GM23248 (cell line): ENCODE data around the gene ALK.

Experiments
- EZH2 ChIP-seq: fragments of 200-600 bp; sonication (generic); IDR thresholded peaks from 2 replicates; pipeline ENCODE4 v1.6.1; 2018; ENCODE audit warnings: antibody characterized with exemption, mild to moderate bottlenecking; ENCODE audit not compliant: insufficient read depth, poor library complexity, severe bottlenecking
- EZH2phosphoT487 ChIP-seq: fragments of 200-600 bp; sonication (generic); IDR thresholded peaks from 2 replicates; pipeline ENCODE4 v1.6.1; 2018; ENCODE audit warnings: antibody characterized with exemption, moderate library complexity, mild to moderate bottlenecking, low read depth; ENCODE audit not compliant: insufficient read depth

DNA sequence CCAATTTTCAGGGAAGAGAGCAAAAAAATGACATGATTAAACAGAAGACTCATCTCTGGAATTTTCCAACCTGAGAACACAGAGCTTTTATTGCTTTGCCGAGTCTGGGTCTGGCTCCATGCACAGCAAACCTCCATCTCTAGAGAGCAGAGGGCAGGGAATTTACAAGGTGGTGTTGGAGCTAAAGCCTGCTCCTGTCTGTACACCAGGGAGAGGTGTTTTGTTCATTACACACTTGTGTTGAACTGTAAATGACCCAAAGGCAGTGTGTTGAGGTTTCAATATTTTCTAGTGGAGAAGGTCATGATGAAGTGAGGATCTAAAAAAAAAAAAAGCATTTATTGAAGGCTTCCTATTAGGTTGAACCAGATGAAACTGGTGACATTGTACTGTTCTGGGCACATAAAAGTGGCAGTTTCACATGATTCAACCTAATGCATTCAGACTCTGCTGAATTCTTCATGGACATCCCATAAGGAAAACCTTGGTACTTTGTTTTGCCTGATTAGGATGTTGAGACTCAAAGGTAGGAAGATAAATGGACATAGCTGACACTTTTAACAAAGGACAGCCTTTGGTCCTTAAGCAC lies 567.9 kb downstream of the ALK start:
- TF ChIP-seq EZH2 (no peak), EZH2phosphoT487 (no peak)
